HL-60/S4 treated with retinoic acid at 250 ng/mL for 4 days and 3 days (cell line): ENCODE results near the gene MRFAP1L1.

Experiments used
- in situ Hi-C: fragments of 300-500 bp; cut with MboI; formaldehyde crosslinking; loops from 2 replicates; pipeline ENCODE4 v1.7.0; 2022; ENCODE audit warnings: low sequenced_read_pairs

Gene MRFAP1L1

GRCh38 chr4:6716958-6717655 is 7.4 kb upstream of the MRFAP1L1 start:
- in situ Hi-C loops = loop anchor here (10.0 kb wide), 2 partner anchors 328 to 358 kb away; partner anchors contain the start of gene TADA2B

- in situ Hi-C loops = loop anchor here (10.0 kb wide), 2 partner anchors 329 to 359 kb away; partner anchors contain the start of gene TADA2B
Observed at GRCh38 chr4:6716018-6716911, 6.6 kb upstream of the MRFAP1L1 start, which contains the start of gene BLOC1S4. Gene BLOC1S4, plus strand, starts transcription at chr4:6716174. Its CDS starts 36 bp downstream, at chr4:6716210.

- in situ Hi-C loops = loop anchor here (10.0 kb wide), 2 partner anchors 329 to 359 kb away; partner anchors contain the start of gene TADA2B
Observed at GRCh38 chr4:6715704-6716017, 6.0 kb upstream of the MRFAP1L1 start.

GRCh38 chr4:6714954-6715353 is 5.3 kb upstream of the MRFAP1L1 start:
- in situ Hi-C loops = loop anchor here (10.0 kb wide), 2 partner anchors 330 to 360 kb away; partner anchors contain the start of gene TADA2B

- in situ Hi-C loops = loop anchor here (10.0 kb wide), 2 partner anchors 334 to 364 kb away; partner anchors contain the start of gene TADA2B
Observed at GRCh38 chr4:6710996-6711395, 1.3 kb upstream of the MRFAP1L1 start.

GRCh38 chr4:6710282-6710681 is 617 bp upstream of the MRFAP1L1 start:
- in situ Hi-C loops = loop anchor here (10.0 kb wide), 2 partner anchors 335 to 365 kb away; partner anchors contain the start of gene TADA2B

GRCh38 chr4:6706173-6706572 is 3.5 kb downstream of the MRFAP1L1 start:
- in situ Hi-C loops = no loop called here

- in situ Hi-C loops = no loop called here
Observed at GRCh38 chr4:6705646-6706045, 4.0 kb downstream of the MRFAP1L1 start.

GRCh38 chr4:6703786-6704185 is 5.9 kb downstream of the MRFAP1L1 start:
- in situ Hi-C loops = no loop called here

- in situ Hi-C loops = no loop called here
Observed at GRCh38 chr4:6702761-6703160, 6.9 kb downstream of the MRFAP1L1 start.

- in situ Hi-C loops = no loop called here
Observed at GRCh38 chr4:6701371-6701770, 8.3 kb downstream of the MRFAP1L1 start.

GRCh38 chr4:6699903-6700302 is 9.8 kb downstream of the MRFAP1L1 start:
- in situ Hi-C loops = no loop called here

- in situ Hi-C loops = no loop called here
Observed at GRCh38 chr4:6699388-6699787, 10.3 kb downstream of the MRFAP1L1 start.

GRCh38 chr4:6697131-6697530 is 12.5 kb downstream of the MRFAP1L1 start:
- in situ Hi-C loops = no loop called here

- in situ Hi-C loops = no loop called here
Observed at GRCh38 chr4:6696611-6697010, 13.1 kb downstream of the MRFAP1L1 start.

GRCh38 chr4:6695660-6696610 is 13.7 kb downstream of the MRFAP1L1 start:
- in situ Hi-C loops = no loop called here

GRCh38 chr4:6694177-6694901 is 15.3 kb downstream of the MRFAP1L1 start:
- in situ Hi-C loops = no loop called here

GRCh38 chr4:6693231-6694176 is 16.2 kb downstream of the MRFAP1L1 start, which contains the start of gene S100P:
Gene S100P, plus strand, starts transcription at chr4:6693878. Its CDS starts 55 bp downstream, at chr4:6693933.
- in situ Hi-C loops = no loop called here

- in situ Hi-C loops = no loop called here
Observed at GRCh38 chr4:6692806-6693205, 16.9 kb downstream of the MRFAP1L1 start.
